Measurements from ENCODE around the gene BYSL. TPM values are rescaled to one million over a fixed set of nuclear protein-coding genes. Genes with fewer than 3 reads are reported as not detected.
A peak's percentile ranks its signal among the peaks of the same experiment; 100 is the strongest.

Gene BYSL
- 10 to 100 TPM; 23.9 to 24.8 TPM for total RNA-seq

DNA sequence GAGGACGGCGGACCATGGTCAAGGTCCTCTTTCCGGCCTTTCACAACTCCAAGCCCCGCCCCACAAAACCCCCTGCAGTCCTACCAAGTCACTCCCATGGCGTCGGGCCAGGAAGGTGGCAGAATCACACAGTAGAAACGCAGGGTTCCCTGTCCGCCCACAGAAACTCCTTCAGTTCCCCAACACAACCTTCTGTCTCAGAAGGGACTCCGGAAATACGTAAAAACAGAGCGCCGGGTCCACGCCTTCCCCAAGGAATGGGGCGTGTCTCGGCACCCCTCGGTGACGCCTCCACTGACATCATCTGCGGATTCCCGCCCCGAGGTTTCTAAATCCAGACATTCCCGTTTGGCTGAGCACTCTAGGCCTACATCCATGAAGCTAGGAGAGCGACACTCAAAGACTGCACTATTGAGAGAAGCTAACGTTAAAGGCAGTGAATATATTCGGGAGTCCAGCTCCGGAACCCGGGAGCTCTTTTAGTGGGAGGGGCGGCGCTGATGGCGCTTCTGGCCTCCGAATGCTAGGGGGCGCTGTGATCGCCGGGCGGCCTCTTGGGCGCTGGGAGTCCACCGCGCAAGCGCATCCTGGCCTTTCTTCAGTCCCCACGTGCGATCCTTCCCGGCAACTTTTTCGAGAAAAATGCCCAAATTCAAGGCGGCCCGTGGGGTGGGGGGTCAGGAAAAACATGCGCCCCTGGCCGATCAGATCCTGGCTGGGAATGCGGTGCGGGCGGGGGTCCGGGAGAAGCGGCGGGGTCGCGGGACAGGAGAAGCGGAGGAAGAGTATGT lies at the start of gene BYSL, which contains the start of gene MED20:
TSS of gene BYSL (plus strand) at position 579 of the 791 bp plus-strand sequence. CDS start at position 643, 64 bp downstream.
TSS of gene MED20 (minus strand) at position 219 of the 791 bp plus-strand sequence. CDS start at position 98, 121 bp downstream.
- H3K36me3 Mint-ChIP-seq (ENCODE audit: low read depth), result peaks cover 39% of the 10 kb centered on the region
- H3K4me3 Mint-ChIP-seq, result peak within 1 kb of the TSS; percentile 95
- ChIA-PET CTCF (interaction anchor here (0.6 to 6.3 kb wide), 44 partner anchors 9 to 645 kb away, joined by 3 to 199 read pairs (median 5); partner anchors contain the start of genes CCND3, FRS3, PRICKLE4 and TAF8), POLR2A (interaction anchor here (0.7 to 5.7 kb wide), 21 partner anchors 8 to 969 kb away, joined by 3 to 191 read pairs (median 4); partner anchors contain the start of genes CCND3, MRPS10, TAF8 and TOMM6)
- no peaks in the 10 kb centered on the region for H3K9me3 Mint-ChIP-seq
- H3K27me3 Mint-ChIP-seq, result no peaks in the 10 kb centered on the region
- peaks cover 59% of the 10 kb centered on the region for H3K4me1 Mint-ChIP-seq
- peak; percentile 95 for DNase-seq
- peak within 1 kb of the TSS; percentile 97 for H3K27ac Mint-ChIP-seq

DNA sequence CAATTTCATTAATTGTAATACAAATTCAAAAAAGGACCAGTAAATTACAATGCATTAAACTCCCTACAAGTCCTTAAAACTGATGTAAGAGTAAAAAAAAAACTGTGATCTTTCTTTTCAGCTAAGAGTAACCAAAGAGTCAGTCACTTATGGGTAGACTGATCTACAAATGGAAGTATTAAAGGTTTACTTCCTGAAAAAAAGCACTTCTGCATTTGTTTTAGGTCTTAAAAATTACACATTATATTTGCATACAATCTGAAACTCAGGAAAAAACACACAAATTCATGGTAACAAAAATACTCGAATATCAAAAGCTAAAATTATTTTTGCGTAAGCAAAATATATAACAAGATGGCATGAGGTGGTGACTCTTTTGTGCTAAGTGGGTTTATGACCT lies 49.6 kb upstream of the BYSL start:
- Mint-ChIP-seq H3K4me3 (no peak overlapping the region), H3K9me3 (no peaks in the 10 kb centered on the region), H3K4me1 (no peaks in the 10 kb centered on the region), H3K27ac (no peak overlapping the region), H3K27me3 (no peaks in the 10 kb centered on the region), H3K36me3 (ENCODE audit: low read depth) (no peaks in the 10 kb centered on the region)
- no peak for DNase-seq
- ChIA-PET CTCF (interaction anchor here (0.9 to 1.0 kb wide), 2 partner anchors 49 to 85 kb away, joined by 3 read pairs; partner anchors contain the start of genes BYSL and MED20), POLR2A (no interaction called here)

DNA sequence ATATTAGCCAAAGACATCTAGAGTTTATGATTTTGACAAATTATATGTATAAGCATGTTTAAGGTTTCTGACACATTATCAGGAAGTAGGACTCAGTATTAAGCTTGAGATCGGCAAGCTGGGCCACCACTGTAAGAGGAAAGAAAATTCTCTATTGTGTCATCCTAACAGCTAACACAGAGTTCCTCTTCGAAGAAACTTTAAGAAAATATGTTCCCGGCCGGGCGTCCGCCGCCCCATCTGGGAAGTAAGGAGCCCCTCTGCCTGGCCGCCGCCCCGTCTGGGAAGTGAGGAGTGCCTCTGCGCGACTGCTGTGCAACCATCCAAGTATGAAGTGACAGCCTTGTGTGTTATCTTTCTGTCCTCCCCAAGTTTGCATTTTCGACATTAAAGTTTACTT lies 49.2 kb upstream of the BYSL start:
- POLR2A ChIA-PET, result no interaction called here
- no peak for DNase-seq
- Mint-ChIP-seq H3K27me3 (no peaks in the 10 kb centered on the region), H3K4me1 (no peaks in the 10 kb centered on the region), H3K9me3 (no peaks in the 10 kb centered on the region), H3K27ac (no peak overlapping the region), H3K36me3 (ENCODE audit: low read depth) (no peaks in the 10 kb centered on the region), H3K4me3 (no peak overlapping the region)
- CTCF ChIA-PET, result no interaction called here

GRCh38 chr6:41874741-41875140 lies 46.6 kb upstream of the BYSL start:
- no peak for DNase-seq
- H3K9me3 Mint-ChIP-seq, result no peaks in the 10 kb centered on the region
- H3K4me3 Mint-ChIP-seq, result no peak overlapping the region
- no peaks in the 10 kb centered on the region for H3K36me3 Mint-ChIP-seq (ENCODE audit: low read depth)
- H3K4me1 Mint-ChIP-seq, result no peaks in the 10 kb centered on the region
- no peak overlapping the region for H3K27ac Mint-ChIP-seq
- POLR2A ChIA-PET, result no interaction called here
- CTCF ChIA-PET, result interaction anchor here (1.3 to 1.6 kb wide), 2 partner anchors 32 to 169 kb away, joined by 3 to 4 read pairs; no protein-coding TSS in a partner anchor
- H3K27me3 Mint-ChIP-seq, result no peaks in the 10 kb centered on the region

- no peaks in the 10 kb centered on the region for H3K27me3 Mint-ChIP-seq
- POLR2A ChIA-PET, result no interaction called here
- no peaks in the 10 kb centered on the region for H3K4me1 Mint-ChIP-seq
- H3K9me3 Mint-ChIP-seq, result no peaks in the 10 kb centered on the region
- CTCF ChIA-PET, result interaction anchor here (1.4 kb wide), 1 partner anchor 10 kb away, joined by 3 read pairs; no protein-coding TSS in a partner anchor
- H3K4me3 Mint-ChIP-seq, result no peak overlapping the region
- no peak overlapping the region for H3K27ac Mint-ChIP-seq
- DNase-seq, result no peak
- no peaks in the 10 kb centered on the region for H3K36me3 Mint-ChIP-seq (ENCODE audit: low read depth)
Measured at GRCh38 chr6:41877051-41877680, 44.1 kb upstream of the BYSL start.

- Mint-ChIP-seq H3K27ac (no peak overlapping the region), H3K36me3 (ENCODE audit: low read depth) (no peaks in the 10 kb centered on the region), H3K27me3 (no peaks in the 10 kb centered on the region), H3K9me3 (no peaks in the 10 kb centered on the region), H3K4me3 (no peak overlapping the region), H3K4me1 (no peaks in the 10 kb centered on the region)
- no peak for DNase-seq
- CTCF ChIA-PET, result interaction anchor here (0.9 to 1.4 kb wide), 2 partner anchors 9 to 90 kb away, joined by 3 to 4 read pairs; no protein-coding TSS in a partner anchor
- POLR2A ChIA-PET, result no interaction called here
Measured at GRCh38 chr6:41878246-41878645, 43.1 kb upstream of the BYSL start.

- no peaks in the 10 kb centered on the region for H3K36me3 Mint-ChIP-seq (ENCODE audit: low read depth)
- ChIA-PET POLR2A (interaction anchor here (1.3 kb wide), 1 partner anchor 17 kb away, joined by 5 read pairs; the partner anchor contains the start of gene USP49), CTCF (no interaction called here)
- no peak for DNase-seq
- no peak overlapping the region for H3K27ac Mint-ChIP-seq
- H3K4me3 Mint-ChIP-seq, result no peak overlapping the region
- H3K9me3 Mint-ChIP-seq, result no peaks in the 10 kb centered on the region
- H3K27me3 Mint-ChIP-seq, result no peaks in the 10 kb centered on the region
- no peaks in the 10 kb centered on the region for H3K4me1 Mint-ChIP-seq
Measured at GRCh38 chr6:41878961-41879405, 42.3 kb upstream of the BYSL start.

DNA sequence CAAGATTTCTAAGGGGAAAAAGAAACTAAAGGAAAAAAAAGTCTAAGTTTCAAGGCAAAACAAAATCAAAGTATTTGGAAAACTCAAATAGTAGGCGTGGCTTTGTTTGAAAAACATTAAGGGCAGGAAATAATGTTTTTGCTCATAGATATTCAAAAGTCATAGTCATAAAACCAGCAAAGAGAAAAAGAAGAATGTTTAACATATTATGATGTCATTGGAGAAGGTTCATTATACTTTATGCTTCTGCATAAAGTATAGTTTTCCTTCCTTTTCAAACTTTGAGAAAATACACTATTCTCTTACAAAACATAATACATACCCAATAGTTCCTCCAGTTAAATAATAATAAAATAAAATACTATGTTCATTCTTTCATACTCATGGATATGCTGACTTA lies 39.8 kb upstream of the BYSL start:
- CTCF ChIA-PET, result interaction anchor here (0.9 to 1.0 kb wide), 2 partner anchors 11 to 20 kb away, joined by 3 read pairs; no protein-coding TSS in a partner anchor
- H3K27me3 Mint-ChIP-seq, result no peaks in the 10 kb centered on the region
- no peak for DNase-seq
- no peaks in the 10 kb centered on the region for H3K36me3 Mint-ChIP-seq (ENCODE audit: low read depth)
- no peak overlapping the region for H3K4me3 Mint-ChIP-seq
- no peak overlapping the region for H3K27ac Mint-ChIP-seq
- POLR2A ChIA-PET, result no interaction called here
- no peaks in the 10 kb centered on the region for H3K4me1 Mint-ChIP-seq
- no peaks in the 10 kb centered on the region for H3K9me3 Mint-ChIP-seq

DNA sequence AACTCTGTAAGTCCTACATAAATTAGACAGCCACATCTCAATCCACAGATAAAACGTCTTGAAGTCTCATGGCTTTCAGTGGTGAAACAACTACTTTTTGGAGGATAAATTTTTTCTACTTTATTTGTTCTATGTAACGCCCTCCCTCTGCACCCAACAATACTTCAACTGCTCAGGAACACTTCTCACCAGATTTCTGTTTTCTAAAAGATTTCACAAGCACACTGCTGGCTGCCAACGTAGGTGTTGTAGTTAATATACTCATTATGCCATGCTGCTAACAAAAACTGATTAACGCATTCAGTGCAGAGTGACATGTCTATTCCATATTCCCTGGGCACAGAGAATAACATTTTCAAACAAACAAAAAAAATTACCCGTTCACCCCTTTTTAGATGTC lies 36.3 kb upstream of the BYSL start:
- H3K36me3 Mint-ChIP-seq (ENCODE audit: low read depth), result no peaks in the 10 kb centered on the region
- no peaks in the 10 kb centered on the region for H3K4me1 Mint-ChIP-seq
- CTCF ChIA-PET, result no interaction called here

GRCh38 chr6:41885930-41886329 lies 35.4 kb upstream of the BYSL start:
- POLR2A ChIA-PET, result no interaction called here
- no peaks in the 10 kb centered on the region for H3K27me3 Mint-ChIP-seq

More for the DNA sequence above, 36.3 kb upstream of the BYSL start:
- Mint-ChIP-seq H3K27me3 (no peaks in the 10 kb centered on the region), H3K27ac (no peak overlapping the region), H3K4me3 (no peak overlapping the region), H3K9me3 (no peaks in the 10 kb centered on the region)
- DNase-seq, result no peak
- POLR2A ChIA-PET, result no interaction called here

DNA sequence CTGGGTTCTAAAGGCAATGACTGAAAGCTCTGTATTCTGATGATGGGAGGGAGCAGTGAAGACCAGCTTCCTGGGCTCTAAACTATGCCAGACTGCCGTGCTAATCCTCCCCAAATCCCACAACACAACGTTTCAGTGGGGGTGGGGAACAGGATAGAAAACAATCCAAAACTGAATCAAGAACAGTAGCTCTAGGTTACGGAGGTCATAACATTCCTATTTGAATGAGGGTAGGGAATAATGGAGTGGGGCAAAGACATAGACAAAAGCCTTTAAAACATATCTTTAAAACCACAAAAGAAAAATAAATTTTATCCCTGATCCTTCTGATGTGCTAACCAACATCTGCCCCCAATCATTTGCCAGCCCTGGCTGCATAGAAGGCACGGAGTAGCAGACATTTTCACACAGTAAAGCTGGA lies 34.0 kb upstream of the BYSL start:
- Mint-ChIP-seq H3K9me3 (no peaks in the 10 kb centered on the region), H3K27me3 (no peaks in the 10 kb centered on the region), H3K27ac (no peak overlapping the region), H3K36me3 (ENCODE audit: low read depth) (no peaks in the 10 kb centered on the region), H3K4me1 (peaks cover under 1% of the 10 kb centered on the region), H3K4me3 (no peak overlapping the region)
- ChIA-PET CTCF (interaction anchor here (1.0 to 1.9 kb wide), 2 partner anchors 10 to 156 kb away, joined by 3 to 7 read pairs; no protein-coding TSS in a partner anchor), POLR2A (interaction anchor here (1.6 kb wide), 1 partner anchor 100 kb away, joined by 4 read pairs; the partner anchor contains the start of gene TOMM6)
- no peak for DNase-seq

More at GRCh38 chr6:41885930-41886329, 35.4 kb upstream of the BYSL start:
- Mint-ChIP-seq H3K4me1 (no peaks in the 10 kb centered on the region), H3K27ac (no peak overlapping the region), H3K4me3 (no peak overlapping the region), H3K9me3 (no peaks in the 10 kb centered on the region), H3K36me3 (ENCODE audit: low read depth) (no peaks in the 10 kb centered on the region)
- no peak for DNase-seq
- CTCF ChIA-PET, result interaction anchor here (0.6 to 1.9 kb wide), 2 partner anchors 16 to 158 kb away, joined by 3 to 7 read pairs; no protein-coding TSS in a partner anchor

GRCh38 chr6:41892921-41893564 lies 28.3 kb upstream of the BYSL start:
- POLR2A ChIA-PET, result interaction anchor here (0.6 to 2.3 kb wide), 4 partner anchors 36 to 158 kb away, joined by 3 to 8 read pairs (median 4); partner anchors contain the start of genes TAF8 and TOMM6

More at GRCh38 chr6:41892921-41893564, 28.3 kb upstream of the BYSL start:
- CTCF ChIA-PET, result interaction anchor here (0.8 to 1.7 kb wide), 7 partner anchors 12 to 152 kb away, joined by 3 to 5 read pairs (median 4); partner anchors contain the start of genes BYSL, MED20 and TOMM6
- H3K9me3 Mint-ChIP-seq, result no peaks in the 10 kb centered on the region
- no peaks in the 10 kb centered on the region for H3K36me3 Mint-ChIP-seq (ENCODE audit: low read depth)
- H3K27ac Mint-ChIP-seq, result no peak overlapping the region
- H3K4me1 Mint-ChIP-seq, result peaks cover 15% of the 10 kb centered on the region
- H3K4me3 Mint-ChIP-seq, result no peak overlapping the region
- H3K27me3 Mint-ChIP-seq, result no peaks in the 10 kb centered on the region
- DNase-seq, result no peak
